ENCODE results near the gene RANBP1. TPM values are rescaled to one million over a fixed set of nuclear protein-coding genes. Genes with fewer than 3 reads are reported as not detected.

RANBP1 gene
- total RNA-seq, 1 donor from 2014 or later, result 144 TPM

- H3K4me1 Mint-ChIP-seq (ENCODE audit: low read depth, unreplicated experiment), result peaks cover 29% of the 10 kb centered on the region
- H3K9me3 Mint-ChIP-seq (ENCODE audit: unreplicated experiment), result peaks cover 20% of the 10 kb centered on the region
- no peak for TF ChIP-seq CTCF (IDR thresholded peaks at IDR 0.05; ENCODE audit: partially characterized antibody, unreplicated experiment)
- H3K27me3 Mint-ChIP-seq (ENCODE audit: unreplicated experiment), result peaks cover 12% of the 10 kb centered on the region
- H3K4me3 Mint-ChIP-seq (ENCODE audit: unreplicated experiment), result peak overlapping the region; percentile 1
- DNase-seq, result no peak
- H3K27ac Mint-ChIP-seq (ENCODE audit: unreplicated experiment), result no peak overlapping the region
- H3K36me3 Mint-ChIP-seq (ENCODE audit: unreplicated experiment), result no peaks in the 10 kb centered on the region
Measured at GRCh38 chr22:20085651-20086050, 30.3 kb upstream of the RANBP1 start.

- Mint-ChIP-seq H3K36me3 (ENCODE audit: unreplicated experiment) (no peaks in the 10 kb centered on the region), H3K27me3 (ENCODE audit: unreplicated experiment) (peaks cover 8% of the 10 kb centered on the region), H3K27ac (ENCODE audit: unreplicated experiment) (no peak overlapping the region), H3K4me1 (ENCODE audit: low read depth, unreplicated experiment) (peaks cover 29% of the 10 kb centered on the region), H3K4me3 (ENCODE audit: unreplicated experiment) (no peak overlapping the region), H3K9me3 (ENCODE audit: unreplicated experiment) (peaks cover 17% of the 10 kb centered on the region)
- DNase-seq, result no peak
- TF ChIP-seq CTCF (IDR thresholded peaks at IDR 0.05; ENCODE audit: partially characterized antibody, unreplicated experiment), result no peak
Measured at GRCh38 chr22:20086101-20086599, 29.8 kb upstream of the RANBP1 start.

- H3K4me1 Mint-ChIP-seq (ENCODE audit: low read depth, unreplicated experiment), result peaks cover 25% of the 10 kb centered on the region
- no peak overlapping the region for H3K27ac Mint-ChIP-seq (ENCODE audit: unreplicated experiment)
- H3K9me3 Mint-ChIP-seq (ENCODE audit: unreplicated experiment), result peaks cover 12% of the 10 kb centered on the region
- no peaks in the 10 kb centered on the region for H3K36me3 Mint-ChIP-seq (ENCODE audit: unreplicated experiment)
- H3K27me3 Mint-ChIP-seq (ENCODE audit: unreplicated experiment), result peaks cover 5% of the 10 kb centered on the region
- H3K4me3 Mint-ChIP-seq (ENCODE audit: unreplicated experiment), result no peak overlapping the region
- no peak for DNase-seq
- no peak for TF ChIP-seq CTCF (IDR thresholded peaks at IDR 0.05; ENCODE audit: partially characterized antibody, unreplicated experiment)
Measured at GRCh38 chr22:20086763-20087162, 29.1 kb upstream of the RANBP1 start.

- no peak for DNase-seq
- Mint-ChIP-seq H3K4me3 (ENCODE audit: unreplicated experiment) (no peak overlapping the region), H3K9me3 (ENCODE audit: unreplicated experiment) (peaks cover 14% of the 10 kb centered on the region), H3K36me3 (ENCODE audit: unreplicated experiment) (no peaks in the 10 kb centered on the region), H3K4me1 (ENCODE audit: low read depth, unreplicated experiment) (peaks cover 23% of the 10 kb centered on the region), H3K27ac (ENCODE audit: unreplicated experiment) (peak overlapping the region; percentile 28), H3K27me3 (ENCODE audit: unreplicated experiment) (peaks cover 5% of the 10 kb centered on the region)
- no peak for TF ChIP-seq CTCF (IDR thresholded peaks at IDR 0.05; ENCODE audit: partially characterized antibody, unreplicated experiment)
Measured at GRCh38 chr22:20087319-20088262, 28.3 kb upstream of the RANBP1 start.

- peaks cover 16% of the 10 kb centered on the region for H3K4me1 Mint-ChIP-seq (ENCODE audit: low read depth, unreplicated experiment)
- H3K27ac Mint-ChIP-seq (ENCODE audit: unreplicated experiment), result no peak overlapping the region
- no peaks in the 10 kb centered on the region for H3K36me3 Mint-ChIP-seq (ENCODE audit: unreplicated experiment)
- no peak overlapping the region for H3K4me3 Mint-ChIP-seq (ENCODE audit: unreplicated experiment)
- peaks cover 14% of the 10 kb centered on the region for H3K9me3 Mint-ChIP-seq (ENCODE audit: unreplicated experiment)
- peaks cover 3% of the 10 kb centered on the region for H3K27me3 Mint-ChIP-seq (ENCODE audit: unreplicated experiment)
- TF ChIP-seq CTCF (IDR thresholded peaks at IDR 0.05; ENCODE audit: partially characterized antibody, unreplicated experiment), result no peak
- DNase-seq, result no peak
Measured at GRCh38 chr22:20088263-20088648, 27.6 kb upstream of the RANBP1 start.

All from glutamatergic neuron (in vitro differentiated cells).